GM23338 (cell line): ENCODE measurements around the gene RXRA.

ENCODE experiments used
- CREB1 ChIP-seq: fragments of 250-450 bp; sonication (Bioruptor Pico); IDR thresholded peaks from 2 replicates; pipeline ENCODE4 v1.5.0; 2020; ENCODE audit warnings: low read depth, mild to moderate bottlenecking, moderate library complexity
- ETS1 ChIP-seq: IDR thresholded peaks from 2 replicates; pipeline ENCODE4 v1.6.1; 2016; ENCODE audit warnings: antibody characterized with exemption
- EZH2 ChIP-seq: fragments of 200-600 bp; sonication (generic); IDR thresholded peaks from one replicate; pipeline ENCODE4 v1.8.0; 2017; ENCODE audit warnings: antibody characterized with exemption, mild to moderate bottlenecking, low read depth; ENCODE audit not compliant: unreplicated experiment
- EZH2phosphoT487 ChIP-seq: fragments of 200-600 bp; sonication (generic); IDR thresholded peaks from one replicate; pipeline ENCODE4 v1.8.1; 2018; ENCODE audit warnings: antibody characterized with exemption; ENCODE audit not compliant: unreplicated experiment
- JUNB ChIP-seq: IDR thresholded peaks from one replicate; pipeline ENCODE4 v1.6.1; 2016; ENCODE audit warnings: antibody characterized with exemption; ENCODE audit not compliant: unreplicated experiment
- NANOG ChIP-seq: IDR thresholded peaks from 2 replicates; pipeline ENCODE4 v1.6.1; 2016; ENCODE audit warnings: antibody characterized with exemption, borderline replicate concordance
- POLR2AphosphoS5 ChIP-seq: IDR thresholded peaks from 2 replicates; pipeline ENCODE4 v1.6.1; 2016; ENCODE audit warnings: antibody characterized with exemption, low read depth
- STAT1 ChIP-seq: IDR thresholded peaks from one replicate; pipeline ENCODE4 v1.6.1; 2016; ENCODE audit warnings: antibody characterized with exemption; ENCODE audit not compliant: unreplicated experiment
- ZNF114 ChIP-seq: fragments of 250-450 bp; sonication (Bioruptor Pico); IDR thresholded peaks from 2 replicates; pipeline ENCODE4 v1.5.0; 2020; ENCODE audit warnings: mild to moderate bottlenecking, moderate library complexity
- ZNF331 ChIP-seq: fragments of 250-450 bp; sonication (Bioruptor Pico); IDR thresholded peaks from 2 replicates; pipeline ENCODE4 v1.5.0; 2020; ENCODE audit warnings: low read depth, mild to moderate bottlenecking, moderate library complexity
- ZNF462 ChIP-seq: fragments of 250-450 bp; sonication (Bioruptor Pico); IDR thresholded peaks from 2 replicates; pipeline ENCODE4 v1.5.0; 2020; ENCODE audit warnings: mild to moderate bottlenecking, moderate library complexity
- TF ChIP-seq, protein P1 (sequence below), 2 experiments: fragments of 200-600 bp in 1 of 2; sonication (generic) in 1 of 2; conservative IDR thresholded peaks; 2 replicates each; pipeline versions ENCODE4 v1.5.1 to v1.6.1; 2016 to 2017; ENCODE audit warnings: antibody characterized with exemption in 2 of 2, low read depth in 2 of 2, mild to moderate bottlenecking in 2 of 2, moderate library complexity in 1 of 2
- TF ChIP-seq, protein P2 (sequence below): IDR thresholded peaks from one replicate; pipeline ENCODE4 v1.6.1; 2018; ENCODE audit warnings: antibody characterized with exemption; ENCODE audit not compliant: unreplicated experiment

DNA sequence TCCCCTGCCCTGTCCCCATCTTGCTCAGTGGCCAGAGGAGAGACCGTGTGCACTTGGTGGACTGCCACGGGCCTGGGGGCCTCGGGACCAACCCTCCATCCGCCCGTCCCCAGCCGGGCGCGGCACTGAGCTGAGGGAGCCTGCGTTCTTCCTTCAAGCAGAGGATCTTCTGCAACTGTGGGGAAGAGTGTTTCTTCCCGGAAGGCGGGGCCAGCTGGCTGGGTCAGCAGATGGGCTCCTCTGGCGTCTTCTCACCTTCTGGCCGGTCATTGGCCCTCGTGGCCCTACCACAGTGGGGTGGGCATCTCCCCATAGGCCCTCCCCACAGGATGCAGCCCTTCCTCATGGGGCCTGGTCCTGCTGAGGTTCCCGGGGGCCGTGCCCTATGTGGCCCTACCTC lies 17.4 kb downstream of the RXRA start:
- no peak for TF ChIP-seq POLR2AphosphoS5
- no peak for TF ChIP-seq JUNB
- TF ChIP-seq EZH2, result no peak
- TF ChIP-seq EZH2phosphoT487, result no peak
- TF ChIP-seq, protein P1, sequence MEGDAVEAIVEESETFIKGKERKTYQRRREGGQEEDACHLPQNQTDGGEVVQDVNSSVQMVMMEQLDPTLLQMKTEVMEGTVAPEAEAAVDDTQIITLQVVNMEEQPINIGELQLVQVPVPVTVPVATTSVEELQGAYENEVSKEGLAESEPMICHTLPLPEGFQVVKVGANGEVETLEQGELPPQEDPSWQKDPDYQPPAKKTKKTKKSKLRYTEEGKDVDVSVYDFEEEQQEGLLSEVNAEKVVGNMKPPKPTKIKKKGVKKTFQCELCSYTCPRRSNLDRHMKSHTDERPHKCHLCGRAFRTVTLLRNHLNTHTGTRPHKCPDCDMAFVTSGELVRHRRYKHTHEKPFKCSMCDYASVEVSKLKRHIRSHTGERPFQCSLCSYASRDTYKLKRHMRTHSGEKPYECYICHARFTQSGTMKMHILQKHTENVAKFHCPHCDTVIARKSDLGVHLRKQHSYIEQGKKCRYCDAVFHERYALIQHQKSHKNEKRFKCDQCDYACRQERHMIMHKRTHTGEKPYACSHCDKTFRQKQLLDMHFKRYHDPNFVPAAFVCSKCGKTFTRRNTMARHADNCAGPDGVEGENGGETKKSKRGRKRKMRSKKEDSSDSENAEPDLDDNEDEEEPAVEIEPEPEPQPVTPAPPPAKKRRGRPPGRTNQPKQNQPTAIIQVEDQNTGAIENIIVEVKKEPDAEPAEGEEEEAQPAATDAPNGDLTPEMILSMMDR (conservative IDR thresholded peaks at IDR 0.05; ENCODE audit: low read depth in 2 of 2), result no peak
- TF ChIP-seq, protein P2, sequence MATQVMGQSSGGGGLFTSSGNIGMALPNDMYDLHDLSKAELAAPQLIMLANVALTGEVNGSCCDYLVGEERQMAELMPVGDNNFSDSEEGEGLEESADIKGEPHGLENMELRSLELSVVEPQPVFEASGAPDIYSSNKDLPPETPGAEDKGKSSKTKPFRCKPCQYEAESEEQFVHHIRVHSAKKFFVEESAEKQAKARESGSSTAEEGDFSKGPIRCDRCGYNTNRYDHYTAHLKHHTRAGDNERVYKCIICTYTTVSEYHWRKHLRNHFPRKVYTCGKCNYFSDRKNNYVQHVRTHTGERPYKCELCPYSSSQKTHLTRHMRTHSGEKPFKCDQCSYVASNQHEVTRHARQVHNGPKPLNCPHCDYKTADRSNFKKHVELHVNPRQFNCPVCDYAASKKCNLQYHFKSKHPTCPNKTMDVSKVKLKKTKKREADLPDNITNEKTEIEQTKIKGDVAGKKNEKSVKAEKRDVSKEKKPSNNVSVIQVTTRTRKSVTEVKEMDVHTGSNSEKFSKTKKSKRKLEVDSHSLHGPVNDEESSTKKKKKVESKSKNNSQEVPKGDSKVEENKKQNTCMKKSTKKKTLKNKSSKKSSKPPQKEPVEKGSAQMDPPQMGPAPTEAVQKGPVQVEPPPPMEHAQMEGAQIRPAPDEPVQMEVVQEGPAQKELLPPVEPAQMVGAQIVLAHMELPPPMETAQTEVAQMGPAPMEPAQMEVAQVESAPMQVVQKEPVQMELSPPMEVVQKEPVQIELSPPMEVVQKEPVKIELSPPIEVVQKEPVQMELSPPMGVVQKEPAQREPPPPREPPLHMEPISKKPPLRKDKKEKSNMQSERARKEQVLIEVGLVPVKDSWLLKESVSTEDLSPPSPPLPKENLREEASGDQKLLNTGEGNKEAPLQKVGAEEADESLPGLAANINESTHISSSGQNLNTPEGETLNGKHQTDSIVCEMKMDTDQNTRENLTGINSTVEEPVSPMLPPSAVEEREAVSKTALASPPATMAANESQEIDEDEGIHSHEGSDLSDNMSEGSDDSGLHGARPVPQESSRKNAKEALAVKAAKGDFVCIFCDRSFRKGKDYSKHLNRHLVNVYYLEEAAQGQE, result no peak
- no peak for TF ChIP-seq ZNF331 (CRISPR knock-in tag)
- TF ChIP-seq STAT1, result no peak
- no peak for TF ChIP-seq CREB1
- no peak for TF ChIP-seq NANOG
- no peak for TF ChIP-seq ZNF114 (CRISPR knock-in tag)
- TF ChIP-seq ZNF462, result no peak
- no peak for TF ChIP-seq ETS1
